RWPE1 (cell line): ENCODE data around the gene BOC.

Experiments used
- CTCF ChIA-PET: fragments of 350-600 bp; sonication (Branson Sonifier 250); formaldehyde crosslinking; extraction: SDS; loops from one replicate; lab custom pipeline; 2021; lab: Yijun Ruan, JAX
- POLR2A ChIA-PET: fragments of 400-600 bp; formaldehyde crosslinking; extraction: SDS; loops from one replicate; lab custom pipeline; 2020; ENCODE audit warnings: antibody characterized with exemption; ENCODE audit not compliant: low non-redundant PET; lab: Yijun Ruan, JAX
- DNase-seq: peaks from one replicate; pipeline ENCODE4 v3.0.0; 2012; ENCODE audit warnings: low spot score
- H3K27ac ChIP-seq: fragments of 450-650 bp; 2 replicates; pipeline ENCODE4 v1.5.1; 2017
- CTCF ChIP-seq: fragments of 450-650 bp; conservative IDR thresholded peaks from 2 replicates; pipeline ENCODE4 v1.5.1; 2017; ENCODE audit warnings: low read depth, mild to moderate bottlenecking

BOC gene

GRCh38 chr3:113221721-113222257 lies 10.4 kb downstream of the BOC start:
- no peak for TF ChIP-seq CTCF
- ChIA-PET POLR2A (no interaction called here), CTCF (no interaction called here)
- H3K27ac ChIP-seq: no peak overlapping the region
- DNase-seq: no peak

DNA sequence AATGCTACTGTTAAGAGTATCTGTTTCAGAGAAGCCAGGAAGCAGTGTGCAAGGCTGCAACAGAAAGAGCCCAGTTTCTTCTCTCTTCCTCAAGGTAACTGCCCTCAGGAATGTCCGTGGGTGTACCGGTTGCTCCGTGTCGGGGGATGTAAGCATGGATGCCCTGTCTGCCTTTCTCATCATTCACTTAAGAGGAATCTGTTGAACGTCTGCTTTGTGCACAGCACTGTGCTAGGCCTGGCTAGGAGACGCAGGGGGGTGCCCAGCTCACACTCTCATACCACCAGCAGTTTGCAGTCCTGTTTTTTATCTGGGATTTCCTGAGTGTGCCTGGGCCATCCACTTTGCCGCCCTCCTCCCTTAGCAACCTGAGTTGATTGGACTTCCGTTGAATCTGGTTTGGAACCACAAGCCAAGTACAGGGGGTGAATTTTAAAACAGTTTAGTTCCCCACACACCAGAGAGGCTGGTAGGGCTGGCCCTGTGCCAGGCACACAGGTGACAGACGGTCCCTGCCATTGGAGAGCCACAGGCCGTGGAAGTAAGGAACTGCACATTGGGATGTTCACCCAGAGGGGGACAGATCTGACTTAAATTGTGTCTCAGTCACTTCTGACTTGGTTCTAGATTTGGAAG lies 11.2 kb downstream of the BOC start:
- DNase-seq: no peak
- ChIA-PET CTCF (interaction anchor here (0.6 kb wide), 1 partner anchor 28 kb away, joined by 3 read pairs; no protein-coding TSS in a partner anchor), POLR2A (no interaction called here)
- H3K27ac ChIP-seq: no peak overlapping the region
- TF ChIP-seq CTCF: no peak

DNA sequence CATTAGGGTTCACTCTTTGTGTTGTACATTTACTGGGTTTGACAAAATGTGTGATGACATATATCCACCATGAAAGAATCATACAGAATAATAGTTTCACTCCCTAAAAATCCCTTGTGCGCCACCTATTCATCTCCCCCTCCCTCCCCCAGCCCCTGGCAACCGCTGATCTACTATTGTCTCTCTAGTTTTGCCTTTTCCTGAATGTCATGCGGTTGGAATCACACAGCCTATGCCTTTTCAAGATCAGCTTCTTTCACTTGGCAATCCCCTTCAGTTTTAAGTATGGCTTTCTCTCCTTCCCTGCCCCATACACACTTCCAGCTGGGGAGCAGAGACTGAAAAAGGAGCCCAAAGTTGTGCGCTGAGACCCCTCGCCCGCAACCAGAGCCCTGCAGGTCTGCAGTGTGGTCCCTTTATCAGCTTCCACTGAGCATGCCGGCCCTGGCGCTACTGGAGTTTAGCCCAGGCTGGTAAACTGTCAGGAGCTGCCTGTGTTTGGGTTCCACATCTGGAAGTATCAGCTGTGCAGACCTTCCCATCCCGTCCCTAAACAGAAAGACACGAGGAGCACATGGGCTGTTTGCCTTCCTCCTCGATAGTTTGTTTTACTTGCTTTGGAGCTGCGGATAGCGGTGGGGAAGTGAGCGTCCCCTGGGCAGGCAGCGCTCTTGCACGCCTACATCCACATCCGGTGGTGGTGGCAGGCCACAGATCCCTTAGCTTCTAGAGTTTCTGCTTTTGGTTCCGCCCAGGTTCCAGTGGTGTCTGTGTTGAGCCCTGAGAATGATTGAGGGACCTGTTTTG lies 12.3 kb downstream of the BOC start:
- ChIA-PET CTCF (interaction anchor here (0.5 to 0.6 kb wide), 2 partner anchors 35 to 101 kb away, joined by 3 to 4 read pairs; no protein-coding TSS in a partner anchor), POLR2A (no interaction called here)
- H3K27ac ChIP-seq: no peak overlapping the region
- no peak for DNase-seq
- no peak for TF ChIP-seq CTCF

DNA sequence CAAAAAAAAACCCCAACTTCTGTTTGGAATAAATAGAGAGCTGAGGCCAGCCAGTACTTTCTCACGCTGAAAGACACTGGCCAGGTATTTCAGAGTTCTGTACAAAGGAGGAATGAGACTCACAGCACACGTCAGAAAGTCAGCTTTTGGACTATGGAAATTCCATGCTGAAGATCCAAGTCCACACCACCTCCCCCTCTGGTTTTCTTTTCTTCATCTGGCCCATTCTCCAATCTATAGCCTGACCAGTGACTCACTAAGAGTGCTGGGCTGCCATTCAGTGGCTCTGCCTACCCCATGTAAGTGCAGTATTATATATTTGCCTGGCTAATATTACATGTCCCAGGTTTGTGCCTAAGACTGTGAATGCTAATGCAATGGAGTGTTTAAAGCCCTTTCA lies 13.9 kb downstream of the BOC start:
- no peak for TF ChIP-seq CTCF
- H3K27ac ChIP-seq: no peak overlapping the region
- ChIA-PET CTCF (interaction anchor here (0.7 kb wide), 1 partner anchor 126 kb away, joined by 3 read pairs; no protein-coding TSS in a partner anchor), POLR2A (no interaction called here)
- DNase-seq: no peak

GRCh38 chr3:113226491-113226890 lies 15.1 kb downstream of the BOC start:
- no peak overlapping the region for H3K27ac ChIP-seq
- ChIA-PET POLR2A (no interaction called here), CTCF (no interaction called here)
- DNase-seq: no peak
- TF ChIP-seq CTCF: no peak

GRCh38 chr3:113227146-113227545 lies 15.8 kb downstream of the BOC start:
- no peak overlapping the region for H3K27ac ChIP-seq
- ChIA-PET POLR2A (no interaction called here), CTCF (interaction anchor here (0.7 kb wide), 1 partner anchor 492 kb away, joined by 4 read pairs; no protein-coding TSS in a partner anchor)
- TF ChIP-seq CTCF: no peak
- no peak for DNase-seq
